ENCODE results near the gene WNT11. TPM values are rescaled to one million over a fixed set of nuclear protein-coding genes. Genes with fewer than 3 reads are reported as not detected.

Gene WNT11
- 0.26 and 0.59 TPM in 2 replicates for total RNA-seq (ENCODE audit: low replicate concordance)

DNA sequence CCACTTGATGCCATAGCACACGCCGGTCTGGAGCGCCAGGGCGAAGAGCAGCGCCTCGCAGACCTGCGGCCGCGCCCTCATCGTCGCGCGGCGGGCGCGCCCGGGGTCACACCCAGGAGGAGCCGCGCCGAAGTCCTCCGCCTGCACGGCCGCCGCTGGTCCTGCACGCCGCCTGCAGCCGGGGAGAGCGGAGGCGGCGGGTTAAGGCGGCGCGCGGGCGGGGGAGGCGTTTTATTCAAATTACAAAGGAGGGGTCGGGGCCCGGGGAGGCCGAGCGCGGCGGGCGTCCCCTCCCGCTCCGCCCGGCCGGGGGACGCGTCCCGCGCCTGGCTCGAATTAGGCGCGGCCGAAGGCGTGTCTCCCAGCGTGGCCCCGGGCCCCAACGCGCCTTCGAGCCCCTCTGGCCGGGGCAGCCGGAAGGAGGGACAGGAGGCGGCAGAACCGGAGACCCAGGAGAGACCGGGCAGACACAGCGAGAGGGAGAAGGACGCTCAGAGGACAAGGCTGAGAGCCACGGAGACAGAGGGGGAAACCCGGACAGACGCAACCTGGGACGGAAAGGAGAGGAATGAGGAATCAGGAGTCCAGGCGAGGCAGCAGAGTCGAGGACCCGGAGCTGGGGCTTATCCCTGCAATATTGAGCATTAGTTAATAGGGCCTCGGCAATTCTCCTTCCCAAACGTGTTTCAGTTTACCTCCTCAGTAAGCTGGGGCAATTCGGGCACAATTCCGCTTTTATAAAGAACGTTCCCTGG lies at the start of gene WNT11:
Gene WNT11 (minus strand): TSS at position 176 of the 755 bp plus-strand sequence. CDS start 95 bp downstream, at position 81.
- Histone ChIP-seq H3K4me1 (peaks cover 37% of the 10 kb centered on the region), H3K4me3 (peak within 1 kb of the TSS; percentile 56), H3K9ac (no peak within 1 kb of the TSS), H4K20me1 (ENCODE audit: low read depth) (peaks cover 22% of the 10 kb centered on the region), H3K27me3 (peaks cover 93% of the 10 kb centered on the region), H3K36me3 (no peaks in the 10 kb centered on the region), H3K27ac (no peak within 1 kb of the TSS), H2AFZ (replicated peaks) (peak within 1 kb of the TSS; percentile 96), H3K79me2 (ENCODE audit: low read depth) (no peaks in the 10 kb centered on the region), H3F3A (ENCODE audit: low read depth) (peaks cover 17% of the 10 kb centered on the region), H3K9me3 (ENCODE audit: low read depth) (no peaks in the 10 kb centered on the region), H3K4me2 (peak within 1 kb of the TSS; percentile 96)
- Mint-ChIP-seq H3K4me1 (peaks cover 22% of the 10 kb centered on the region), H3K9me3 (no peaks in the 10 kb centered on the region), H3K27me3 (ENCODE audit: insufficient read depth, low read depth) (peaks cover 52% of the 10 kb centered on the region), H3K36me3 (no peaks in the 10 kb centered on the region), H3K4me3 (peak within 1 kb of the TSS; percentile 89), H3K27ac (no peak within 1 kb of the TSS)
- peak; percentile 93 for DNase-seq (ENCODE audit: low spot score)
- TF ChIP-seq, protein P1, sequence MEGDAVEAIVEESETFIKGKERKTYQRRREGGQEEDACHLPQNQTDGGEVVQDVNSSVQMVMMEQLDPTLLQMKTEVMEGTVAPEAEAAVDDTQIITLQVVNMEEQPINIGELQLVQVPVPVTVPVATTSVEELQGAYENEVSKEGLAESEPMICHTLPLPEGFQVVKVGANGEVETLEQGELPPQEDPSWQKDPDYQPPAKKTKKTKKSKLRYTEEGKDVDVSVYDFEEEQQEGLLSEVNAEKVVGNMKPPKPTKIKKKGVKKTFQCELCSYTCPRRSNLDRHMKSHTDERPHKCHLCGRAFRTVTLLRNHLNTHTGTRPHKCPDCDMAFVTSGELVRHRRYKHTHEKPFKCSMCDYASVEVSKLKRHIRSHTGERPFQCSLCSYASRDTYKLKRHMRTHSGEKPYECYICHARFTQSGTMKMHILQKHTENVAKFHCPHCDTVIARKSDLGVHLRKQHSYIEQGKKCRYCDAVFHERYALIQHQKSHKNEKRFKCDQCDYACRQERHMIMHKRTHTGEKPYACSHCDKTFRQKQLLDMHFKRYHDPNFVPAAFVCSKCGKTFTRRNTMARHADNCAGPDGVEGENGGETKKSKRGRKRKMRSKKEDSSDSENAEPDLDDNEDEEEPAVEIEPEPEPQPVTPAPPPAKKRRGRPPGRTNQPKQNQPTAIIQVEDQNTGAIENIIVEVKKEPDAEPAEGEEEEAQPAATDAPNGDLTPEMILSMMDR (IDR thresholded peaks at IDR 0.05) = no peak
- TF ChIP-seq EZH2phosphoT487 (IDR thresholded peaks at IDR 0.05) (peak; percentile 18), EZH2 (IDR thresholded peaks at IDR 0.05) (peak; percentile 81)

DNA sequence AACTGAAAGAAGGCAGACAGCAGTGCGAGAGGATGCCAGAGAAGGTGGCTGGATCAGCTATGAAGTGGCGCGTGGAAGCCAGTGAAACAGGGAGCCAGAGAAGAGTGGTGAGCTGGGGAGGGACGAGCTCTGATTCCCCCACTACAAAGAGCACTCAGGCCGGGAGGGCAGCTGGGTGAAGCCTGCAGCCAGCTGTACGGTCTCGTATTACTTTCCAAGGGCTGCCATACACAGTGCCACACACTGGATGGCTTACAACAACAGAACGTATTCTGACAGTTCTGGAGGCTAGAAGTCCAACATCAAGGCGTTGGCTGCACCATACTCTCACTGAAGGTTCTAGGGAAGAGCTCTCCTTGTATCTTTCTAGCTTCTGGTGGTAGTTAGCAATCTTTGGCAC lies 47.1 kb upstream of the WNT11 start:
- Mint-ChIP-seq H3K4me1 (peaks cover 15% of the 10 kb centered on the region), H3K4me3 (no peak overlapping the region), H3K27me3 (ENCODE audit: insufficient read depth, low read depth) (peaks cover 16% of the 10 kb centered on the region), H3K9me3 (no peaks in the 10 kb centered on the region), H3K27ac (peak overlapping the region; percentile 15), H3K36me3 (no peaks in the 10 kb centered on the region)
- Histone ChIP-seq H3K36me3 (no peaks in the 10 kb centered on the region), H2AFZ (replicated peaks) (no peak overlapping the region), H3F3A (ENCODE audit: low read depth) (no peaks in the 10 kb centered on the region), H3K27me3 (no peaks in the 10 kb centered on the region), H3K4me1 (peaks cover 4% of the 10 kb centered on the region), H3K4me2 (no peak overlapping the region), H3K27ac (no peak overlapping the region), H4K20me1 (ENCODE audit: low read depth) (no peaks in the 10 kb centered on the region), H3K9ac (no peak overlapping the region), H3K9me3 (ENCODE audit: low read depth) (no peaks in the 10 kb centered on the region), H3K79me2 (ENCODE audit: low read depth) (no peaks in the 10 kb centered on the region), H3K4me3 (no peak overlapping the region)
- no peak for DNase-seq (ENCODE audit: low spot score)
- TF ChIP-seq, protein P1 (IDR thresholded peaks at IDR 0.05) = no peak
- TF ChIP-seq EZH2 (IDR thresholded peaks at IDR 0.05) = no peak
- no peak for TF ChIP-seq EZH2phosphoT487 (IDR thresholded peaks at IDR 0.05)

DNA sequence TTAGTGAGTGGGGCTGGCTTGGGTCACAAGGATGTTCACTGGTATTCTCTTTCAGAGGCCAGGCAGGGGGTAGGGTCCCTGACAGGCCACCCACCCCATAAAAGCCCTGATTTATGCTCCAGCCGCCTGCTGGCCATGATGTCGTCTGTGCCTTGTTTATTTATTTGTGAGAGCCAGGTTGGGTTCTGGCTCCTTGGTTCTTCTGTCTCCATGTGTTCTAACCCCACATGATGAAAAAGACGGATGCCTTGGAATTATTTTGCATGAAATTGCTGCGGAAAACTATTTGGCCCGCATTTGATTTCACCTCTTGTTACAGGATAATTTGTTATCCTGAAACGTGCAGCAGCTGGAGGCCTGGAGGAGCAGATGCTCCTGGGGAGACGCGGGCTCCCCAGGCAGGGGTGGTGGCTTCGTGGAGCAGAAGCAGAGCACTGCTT lies 46.3 kb upstream of the WNT11 start:
- no peaks in the 10 kb centered on the region for H3K36me3 Mint-ChIP-seq
- H3K9me3 Mint-ChIP-seq = no peaks in the 10 kb centered on the region
- Histone ChIP-seq H3K9me3 (ENCODE audit: low read depth) (no peaks in the 10 kb centered on the region), H3K4me1 (peaks cover 4% of the 10 kb centered on the region), H3K9ac (no peak overlapping the region), H3K79me2 (ENCODE audit: low read depth) (no peaks in the 10 kb centered on the region), H3K36me3 (no peaks in the 10 kb centered on the region), H3F3A (ENCODE audit: low read depth) (no peaks in the 10 kb centered on the region), H3K4me3 (no peak overlapping the region), H4K20me1 (ENCODE audit: low read depth) (no peaks in the 10 kb centered on the region), H3K27ac (no peak overlapping the region), H3K4me2 (no peak overlapping the region), H3K27me3 (no peaks in the 10 kb centered on the region), H2AFZ (replicated peaks) (no peak overlapping the region)
- TF ChIP-seq EZH2phosphoT487 (IDR thresholded peaks at IDR 0.05) (no peak), EZH2 (IDR thresholded peaks at IDR 0.05) (no peak)
- TF ChIP-seq, protein P1 (IDR thresholded peaks at IDR 0.05) = no peak
- H3K4me1 Mint-ChIP-seq = peaks cover 14% of the 10 kb centered on the region
- H3K27ac Mint-ChIP-seq = no peak overlapping the region
- no peak for DNase-seq (ENCODE audit: low spot score)
- H3K27me3 Mint-ChIP-seq (ENCODE audit: insufficient read depth, low read depth) = peaks cover 20% of the 10 kb centered on the region
- H3K4me3 Mint-ChIP-seq = no peak overlapping the region
